Loucy (cell line): ENCODE measurements around the gene KHK.

Experiments
- CTCF ChIP-seq: fragments of 200-600 bp; sonication (generic); conservative IDR thresholded peaks from 2 replicates; pipeline ENCODE4 v1.5.1; 2014; ENCODE audit warnings: mild to moderate bottlenecking, antibody characterized with exemption, low read length
- EZH2phosphoT487 ChIP-seq: fragments of 200-600 bp; IDR thresholded peaks from 2 replicates; pipeline ENCODE4 v1.6.1; 2018; ENCODE audit warnings: antibody characterized with exemption, mild to moderate bottlenecking, moderate library complexity, borderline replicate concordance

GRCh38 chr2:27040282-27040681 is 46.3 kb upstream of the KHK start:
- TF ChIP-seq CTCF (no peak), EZH2phosphoT487 (no peak)
